ENCODE measurements around the gene KCNJ1. TPM values are rescaled to one million over a fixed set of nuclear protein-coding genes. Genes with fewer than 3 reads are reported as not detected.

KCNJ1 gene
- total RNA-seq, 1 experiment from 2014 or later, result not detected

- CTCF ChIA-PET, result interaction anchor here (0.6 kb wide), 1 partner anchor 483 kb away, joined by 3 read pairs; no protein-coding TSS in a partner anchor
These were observed 5.5 kb upstream of the KCNJ1 start for GRCh38 chr11:128872594-128872993.

GRCh38 chr11:128872094-128872493 is 5.0 kb upstream of the KCNJ1 start:
- Histone ChIP-seq H3K27me3 (ENCODE audit: insufficient read depth, low read depth) (peaks cover 23% of the 10 kb centered on the region), H3K4me1 (replicated peaks; ENCODE audit: insufficient read depth) (no peaks in the 10 kb centered on the region), H3F3A (ENCODE audit: insufficient read depth, low read depth) (no peaks in the 10 kb centered on the region), H2AFZ (no peak overlapping the region), H3K36me3 (ENCODE audit: low read depth) (no peaks in the 10 kb centered on the region), H3K9me2 (ENCODE audit: insufficient read depth) (no peaks in the 10 kb centered on the region), H3K4me3 (no peak overlapping the region), H3K4me2 (no peak overlapping the region), H3K79me2 (ENCODE audit: low read depth) (no peaks in the 10 kb centered on the region), H4K20me1 (ENCODE audit: insufficient read depth) (no peaks in the 10 kb centered on the region), H3K27ac (no peak overlapping the region), H3K9me3 (ENCODE audit: insufficient read depth, low read depth) (no peaks in the 10 kb centered on the region)
- intact Hi-C loops (cut with micrococcal nuclease; ENCODE audit: unreplicated experiment), result no loop called here
- DNase-seq, result no peak
- ChIA-PET CTCF (interaction anchor here (0.6 kb wide), 1 partner anchor 484 kb away, joined by 3 read pairs; no protein-coding TSS in a partner anchor), POLR2A (ENCODE audit: unreplicated experiment) (no interaction called here)
- TF ChIP-seq EZH2 (IDR thresholded peaks at IDR 0.05; ENCODE audit: low read depth) (no peak), CTCF (conservative IDR thresholded peaks at IDR 0.05) (no peak)
- BruUV-seq (replicated peaks), result no TSS peak

More at GRCh38 chr11:128872594-128872993, 5.5 kb upstream of the KCNJ1 start:
- no peaks in the 10 kb centered on the region for H3F3A ChIP-seq (ENCODE audit: insufficient read depth, low read depth)
- H3K27me3 ChIP-seq (ENCODE audit: insufficient read depth, low read depth), result peaks cover 23% of the 10 kb centered on the region
- intact Hi-C loops (cut with micrococcal nuclease; ENCODE audit: unreplicated experiment), result no loop called here
- no peak overlapping the region for H3K4me2 ChIP-seq
- H3K79me2 ChIP-seq (ENCODE audit: low read depth), result no peaks in the 10 kb centered on the region
- TF ChIP-seq CTCF (conservative IDR thresholded peaks at IDR 0.05), result no peak
- no peak for TF ChIP-seq EZH2 (IDR thresholded peaks at IDR 0.05; ENCODE audit: low read depth)
- H3K36me3 ChIP-seq (ENCODE audit: low read depth), result no peaks in the 10 kb centered on the region
- no peak overlapping the region for H3K4me3 ChIP-seq
- no peaks in the 10 kb centered on the region for H3K4me1 ChIP-seq (replicated peaks; ENCODE audit: insufficient read depth)
- no peaks in the 10 kb centered on the region for H4K20me1 ChIP-seq (ENCODE audit: insufficient read depth)
- no peaks in the 10 kb centered on the region for H3K9me3 ChIP-seq (ENCODE audit: insufficient read depth, low read depth)
- H3K27ac ChIP-seq, result no peak overlapping the region
- BruUV-seq (replicated peaks), result no TSS peak
- POLR2A ChIA-PET (ENCODE audit: unreplicated experiment), result no interaction called here
- no peak for DNase-seq
- no peak overlapping the region for H2AFZ ChIP-seq
- no peaks in the 10 kb centered on the region for H3K9me2 ChIP-seq (ENCODE audit: insufficient read depth)

- Histone ChIP-seq H3K9me3 (ENCODE audit: insufficient read depth, low read depth) (no peaks in the 10 kb centered on the region), H3K27ac (no peak overlapping the region), H2AFZ (no peak overlapping the region), H4K20me1 (ENCODE audit: insufficient read depth) (no peaks in the 10 kb centered on the region), H3K36me3 (ENCODE audit: low read depth) (no peaks in the 10 kb centered on the region), H3K4me1 (replicated peaks; ENCODE audit: insufficient read depth) (no peaks in the 10 kb centered on the region), H3K4me3 (no peak overlapping the region), H3K27me3 (ENCODE audit: insufficient read depth, low read depth) (peaks cover 18% of the 10 kb centered on the region), H3K9me2 (ENCODE audit: insufficient read depth) (no peaks in the 10 kb centered on the region), H3K4me2 (no peak overlapping the region), H3K79me2 (ENCODE audit: low read depth) (no peaks in the 10 kb centered on the region), H3F3A (ENCODE audit: insufficient read depth, low read depth) (no peaks in the 10 kb centered on the region)
- TF ChIP-seq EZH2 (IDR thresholded peaks at IDR 0.05; ENCODE audit: low read depth), result no peak
- ChIA-PET CTCF (no interaction called here), POLR2A (ENCODE audit: unreplicated experiment) (no interaction called here)
- no peak for DNase-seq
- intact Hi-C loops (cut with micrococcal nuclease; ENCODE audit: unreplicated experiment), result no loop called here
- no TSS peak for BruUV-seq (replicated peaks)
These were observed 4.1 kb upstream of the KCNJ1 start for GRCh38 chr11:128871168-128871610.

Measured in PC-9 (cell line).